Vagina (tissue), 2 donors: ENCODE data around the gene VPS37D.

Source experiments
- POLR2A ChIP-seq, 2 donors: fragments of 450-650 bp; IDR thresholded peaks; one replicate each; pipeline ENCODE4 v1.6.1; 2017; ENCODE audit warnings: antibody characterized with exemption in 2 of 2, mild to moderate bottlenecking in 2 of 2, moderate library complexity in 2 of 2
- POLR2AphosphoS5 ChIP-seq, 2 donors: sonication (generic); formaldehyde crosslinking; IDR thresholded peaks; one replicate each; pipeline ENCODE4 v1.9.0; 2017; ENCODE audit warnings: antibody characterized with exemption in 2 of 2, mild to moderate bottlenecking in 2 of 2, low read depth in 1 of 2; ENCODE audit not compliant: insufficient read depth in 1 of 2
- TF ChIP-seq, protein P1 (sequence below), 3 experiments: fragments of 450-650 bp in 2 of 3; fragments of 200-600 bp in 1 of 3; sonication (generic) in 1 of 3; IDR thresholded peaks; one replicate each; pipeline ENCODE4 v1.5.1; 2017 to 2019; ENCODE audit warnings: antibody characterized with exemption in 3 of 3, mild to moderate bottlenecking in 2 of 3, moderate library complexity in 2 of 3

DNA sequence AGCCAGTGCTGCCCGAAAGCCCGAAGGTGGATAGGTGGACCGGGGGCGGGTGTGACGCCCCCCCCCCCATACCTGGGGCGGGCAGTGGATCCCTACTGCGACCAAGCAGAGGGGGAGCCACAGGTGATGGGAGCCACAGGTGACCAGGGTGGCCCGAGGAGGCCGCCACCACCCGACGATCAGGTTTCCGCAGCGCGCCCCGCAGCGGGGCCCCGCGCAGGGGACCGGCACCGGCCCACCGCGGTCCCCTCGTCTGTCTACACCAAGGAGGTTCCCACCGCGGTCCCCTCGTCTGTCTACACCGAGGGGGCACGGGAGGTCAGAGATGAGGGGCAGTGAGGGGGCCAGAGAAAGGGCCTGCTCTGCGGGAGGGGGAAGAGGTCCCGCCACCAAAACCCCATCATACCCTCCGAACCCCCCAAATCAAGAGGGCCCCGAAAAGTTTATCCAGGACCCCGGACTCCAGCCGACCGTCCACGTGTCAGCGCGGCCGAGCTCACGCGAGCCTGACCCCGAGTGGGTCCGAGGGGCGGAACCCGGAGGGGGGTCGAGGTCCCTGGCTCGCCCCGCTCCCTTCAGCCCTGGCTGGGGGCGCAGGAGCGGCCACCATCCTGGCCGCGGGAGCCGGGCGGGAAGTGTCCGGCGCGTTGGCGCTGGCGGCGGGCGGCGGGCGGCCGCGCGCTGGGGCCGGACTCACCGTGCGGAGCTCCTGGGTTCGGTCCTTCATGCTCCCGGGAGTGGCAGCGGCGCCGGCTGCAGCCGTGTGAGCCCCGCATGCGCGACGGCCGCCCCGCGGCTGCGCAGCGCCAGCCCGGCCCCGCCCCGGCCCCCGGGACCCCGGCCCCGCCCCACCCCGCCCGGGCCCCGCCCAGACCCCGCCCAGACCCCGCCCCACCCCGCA lies 51.5 kb downstream of the VPS37D start, which contains the start of gene STX1A:
- TF ChIP-seq, protein P1, sequence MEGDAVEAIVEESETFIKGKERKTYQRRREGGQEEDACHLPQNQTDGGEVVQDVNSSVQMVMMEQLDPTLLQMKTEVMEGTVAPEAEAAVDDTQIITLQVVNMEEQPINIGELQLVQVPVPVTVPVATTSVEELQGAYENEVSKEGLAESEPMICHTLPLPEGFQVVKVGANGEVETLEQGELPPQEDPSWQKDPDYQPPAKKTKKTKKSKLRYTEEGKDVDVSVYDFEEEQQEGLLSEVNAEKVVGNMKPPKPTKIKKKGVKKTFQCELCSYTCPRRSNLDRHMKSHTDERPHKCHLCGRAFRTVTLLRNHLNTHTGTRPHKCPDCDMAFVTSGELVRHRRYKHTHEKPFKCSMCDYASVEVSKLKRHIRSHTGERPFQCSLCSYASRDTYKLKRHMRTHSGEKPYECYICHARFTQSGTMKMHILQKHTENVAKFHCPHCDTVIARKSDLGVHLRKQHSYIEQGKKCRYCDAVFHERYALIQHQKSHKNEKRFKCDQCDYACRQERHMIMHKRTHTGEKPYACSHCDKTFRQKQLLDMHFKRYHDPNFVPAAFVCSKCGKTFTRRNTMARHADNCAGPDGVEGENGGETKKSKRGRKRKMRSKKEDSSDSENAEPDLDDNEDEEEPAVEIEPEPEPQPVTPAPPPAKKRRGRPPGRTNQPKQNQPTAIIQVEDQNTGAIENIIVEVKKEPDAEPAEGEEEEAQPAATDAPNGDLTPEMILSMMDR (IDR thresholded peaks at IDR 0.05) = no peak
- peak in 1 of 2 donors; percentile 52 for TF ChIP-seq POLR2A (IDR thresholded peaks at IDR 0.05)
- no peak for TF ChIP-seq POLR2AphosphoS5 (IDR thresholded peaks at IDR 0.05; ENCODE audit: insufficient read depth in 1 of 2, low read depth in 1 of 2)
